ENCODE data around the gene LRRTM4. TPM values are rescaled to one million over a fixed set of nuclear protein-coding genes. Genes with fewer than 3 reads are reported as not detected.

Gene LRRTM4
- total RNA-seq, 1 experiment from 2014 or later, result 0.23 TPM

GRCh38 chr2:76851000-76851399, 671.2 kb downstream of the LRRTM4 start:
- in situ Hi-C loops (cut with HindIII; ENCODE audit: low pct_unique_long_range_greater_than_20kb, low sequenced_read_pairs), result no loop called here
- H3K36me3 ChIP-seq (ENCODE audit: control insufficient read depth, insufficient read depth, low read length), result no peaks in the 10 kb centered on the region
- no TSS peak for BruUV-seq (replicated peaks)
- no peak for ATAC-seq
- no peak for TF ChIP-seq REST (IDR thresholded peaks at IDR 0.05; ENCODE audit: insufficient read depth in 1 of 2, low read depth in 2 of 2, low read length in 1 of 2)
- TF ChIP-seq POLR2AphosphoS5 (IDR thresholded peaks at IDR 0.05; ENCODE audit: low read depth, low read length), result no peak
- TF ChIP-seq SIN3A (IDR thresholded peaks at IDR 0.05; ENCODE audit: borderline replicate concordance, insufficient read depth, low read depth, low read length), result no peak
- TF ChIP-seq TCF7L2 (IDR thresholded peaks at IDR 0.05; ENCODE audit: low read depth, low read length), result no peak
- H3K4me1 ChIP-seq (ENCODE audit: control insufficient read depth, insufficient read depth, low read length), result no peaks in the 10 kb centered on the region
- no peak for DNase-seq (ENCODE audit: low read depth, low spot score)
- no peaks in the 10 kb centered on the region for H3K27me3 ChIP-seq (ENCODE audit: control insufficient read depth, insufficient read depth, low read length)
- no peaks in the 10 kb centered on the region for H3K9me3 ChIP-seq (ENCODE audit: control insufficient read depth, insufficient read depth, low read depth, low read length)
- no peak overlapping the region for H3K27ac ChIP-seq (ENCODE audit: low read length)
- intact Hi-C loops (cut with micrococcal nuclease; ENCODE audit: unreplicated experiment), result no loop called here
- ChIA-PET POLR2A (no interaction called here), CTCF (no interaction called here)
- no peak overlapping the region for H3K4me3 ChIP-seq (ENCODE audit: low read depth in 2 of 2, low read length in 2 of 2)

GRCh38 chr2:76849086-76849485, 673.1 kb downstream of the LRRTM4 start:
- Histone ChIP-seq H3K4me3 (ENCODE audit: low read depth in 2 of 2, low read length in 2 of 2) (no peak overlapping the region), H3K9me3 (ENCODE audit: control insufficient read depth, insufficient read depth, low read depth, low read length) (no peaks in the 10 kb centered on the region), H3K27ac (ENCODE audit: low read length) (no peak overlapping the region), H3K4me1 (ENCODE audit: control insufficient read depth, insufficient read depth, low read length) (no peaks in the 10 kb centered on the region), H3K27me3 (ENCODE audit: control insufficient read depth, insufficient read depth, low read length) (no peaks in the 10 kb centered on the region), H3K36me3 (ENCODE audit: control insufficient read depth, insufficient read depth, low read length) (no peaks in the 10 kb centered on the region)
- ChIA-PET POLR2A (no interaction called here), CTCF (no interaction called here)
- ATAC-seq (no peak), DNase-seq (ENCODE audit: low read depth, low spot score) (no peak)
- no TSS peak for BruUV-seq (replicated peaks)
- intact Hi-C loops (cut with micrococcal nuclease; ENCODE audit: unreplicated experiment) (no loop called here), in situ Hi-C loops (cut with HindIII; ENCODE audit: low pct_unique_long_range_greater_than_20kb, low sequenced_read_pairs) (no loop called here)
- TF ChIP-seq TCF7L2 (IDR thresholded peaks at IDR 0.05; ENCODE audit: low read depth, low read length) (no peak), CTCF (IDR thresholded peaks at IDR 0.05) (no peak), REST (IDR thresholded peaks at IDR 0.05; ENCODE audit: insufficient read depth in 1 of 2, low read depth in 2 of 2, low read length in 1 of 2) (no peak), POLR2AphosphoS5 (IDR thresholded peaks at IDR 0.05; ENCODE audit: low read depth, low read length) (no peak), SIN3A (IDR thresholded peaks at IDR 0.05; ENCODE audit: borderline replicate concordance, insufficient read depth, low read depth, low read length) (no peak)
